H1 (cell line): ENCODE measurements around the gene UTP3. TPM values are rescaled to one million over a fixed set of nuclear protein-coding genes. Genes with fewer than 3 reads are reported as not detected.

ENCODE experiments used
- CTCF ChIA-PET: fragments of 300-600 bp; sonication (Branson Sonifier 250); formaldehyde crosslinking; loops from one replicate; lab custom pipeline; 2021; ENCODE audit not compliant: partially characterized antibody; lab: Charles Lee
- POLR2A ChIA-PET: fragments of 300-600 bp; sonication (Branson Sonifier 250); formaldehyde crosslinking; loops from one replicate; lab custom pipeline; 2021; ENCODE audit warnings: inconsistent platforms; ENCODE audit not compliant: partially characterized antibody; lab: Charles Lee
- DNase-seq, 2 experiments: peaks; one replicate each; pipeline versions ENCODE4 v3.0.0 to v3.0.0-alpha.2; 2010 to 2022; ENCODE audit warnings: low spot score in 2 of 2, low read depth in 1 of 2, mixed read lengths in 1 of 2
- FAIRE-seq: peaks from 2 replicates; lab custom pipeline; 2011; peaks lifted over from hg19 to GRCh38; lab: Jason Lieb, UNC
- H2AFZ ChIP-seq: 2 replicates; pipeline ENCODE4 v1.8.1; 2012; ENCODE audit warnings: low read length, inconsistent platforms
- H2AK5ac ChIP-seq: 2 replicates; pipeline ENCODE4 v1.6.1; 2013; ENCODE audit warnings: low read depth, low read length
- H2BK120ac ChIP-seq: replicated peaks from 2 replicates; pipeline ENCODE3; 2013; ENCODE audit warnings: low read depth, low read length, inconsistent platforms
- H2BK12ac ChIP-seq: 2 replicates; pipeline ENCODE4 v1.6.1; 2013; ENCODE audit warnings: low read depth, low read length
- H2BK15ac ChIP-seq: 2 replicates; pipeline ENCODE4 v1.6.1; 2013; ENCODE audit warnings: low read length
- H2BK20ac ChIP-seq: 2 replicates; pipeline ENCODE4 v1.6.1; 2013; ENCODE audit warnings: low read length
- H2BK5ac ChIP-seq: 2 replicates; pipeline ENCODE4 v1.6.1; 2013; ENCODE audit warnings: low read depth, low read length
- H3K14ac ChIP-seq: 2 replicates; pipeline ENCODE4 v1.6.1; 2013; ENCODE audit warnings: inconsistent platforms; ENCODE audit not compliant: insufficient read length
- H3K18ac ChIP-seq: 2 replicates; pipeline ENCODE4 v1.6.1; 2013; ENCODE audit warnings: low read length; ENCODE audit errors: extremely low read depth
- H3K23ac ChIP-seq: 2 replicates; pipeline ENCODE4 v1.6.1; 2013; ENCODE audit warnings: inconsistent platforms; ENCODE audit not compliant: insufficient read length
- H3K23me2 ChIP-seq: 2 replicates; pipeline ENCODE4 v1.6.1; 2013; ENCODE audit warnings: low read depth, low read length
- H3K27ac ChIP-seq: 2 replicates; pipeline ENCODE4 v1.6.1; 2011; ENCODE audit warnings: low read depth, low read length, inconsistent platforms
- H3K27me3 ChIP-seq, 4 experiments: replicated peaks in 1 of 4; 1 replicate in 1 of 4; 2 replicates in 3 of 4; pipeline versions ENCODE4 v1.6.1 to v1.8.1; 2011 to 2013; ENCODE audit warnings: low read length in 3 of 4, mild to moderate bottlenecking in 3 of 4, inconsistent platforms in 2 of 4, mixed read lengths in 2 of 4, moderate library complexity in 1 of 4; ENCODE audit not compliant: control insufficient read depth in 3 of 4, insufficient read depth in 3 of 4; ENCODE audit errors: extremely low read depth in 1 of 4
- H3K36me3 ChIP-seq, 4 experiments: 2 replicates each; pipeline versions ENCODE4 v1.6.1 to v1.8.1; 2011 to 2013; ENCODE audit warnings: mild to moderate bottlenecking in 4 of 4, low read length in 3 of 4, moderate library complexity in 2 of 4, control low read depth in 1 of 4, inconsistent platforms in 1 of 4; ENCODE audit not compliant: insufficient read depth in 4 of 4, control insufficient read depth in 2 of 4
- H3K4ac ChIP-seq: replicated peaks from 2 replicates; pipeline ENCODE3; 2013; ENCODE audit warnings: low read length, low read depth, mixed read lengths, inconsistent platforms; ENCODE audit not compliant: insufficient read length
- H3K4me1 ChIP-seq, 4 experiments: replicated peaks in 1 of 4; 1 replicate in 1 of 4; 2 replicates in 3 of 4; pipeline versions ENCODE4 v1.6.1 to v1.8.1; 2011 to 2013; ENCODE audit warnings: low read length in 3 of 4, inconsistent platforms in 2 of 4, mixed read lengths in 1 of 4; ENCODE audit not compliant: insufficient read depth in 4 of 4, control insufficient read depth in 3 of 4
- H3K4me2 ChIP-seq, 2 experiments: 2 replicates each; pipeline versions ENCODE4 v1.6.1 to v1.8.1; 2011 to 2013; ENCODE audit warnings: low read depth in 2 of 2, low read length in 2 of 2, control low read depth in 1 of 2, inconsistent platforms in 1 of 2, mild to moderate bottlenecking in 1 of 2; ENCODE audit not compliant: insufficient read depth in 1 of 2
- H3K4me3 ChIP-seq, 4 experiments: fragments of 200-600, 300-600 bp in 1 of 4; sonication (generic), shearing (Covaris generic), sonication (Bioruptor Twin) in 1 of 4; 2 replicates each; pipeline versions ENCODE4 v1.5.1 to v1.8.1; 2011 to 2016; ENCODE audit warnings: low read length in 4 of 4, low read depth in 3 of 4, control low read depth in 2 of 4, inconsistent platforms in 2 of 4, mild to moderate bottlenecking in 2 of 4, mixed read lengths in 1 of 4, moderate library complexity in 1 of 4; ENCODE audit not compliant: insufficient read depth in 2 of 4; ENCODE audit errors: extremely low read depth in 1 of 4
- H3K56ac ChIP-seq: replicated peaks from 2 replicates; pipeline ENCODE3; 2013; ENCODE audit warnings: low read depth, mild to moderate bottlenecking, mixed read lengths, low read length, inconsistent platforms; ENCODE audit not compliant: insufficient read length
- H3K79me1 ChIP-seq: 2 replicates; pipeline ENCODE4 v1.6.1; 2013; ENCODE audit warnings: low read depth, low read length, control low read depth
- H3K79me2 ChIP-seq, 2 experiments: 2 replicates each; pipeline versions ENCODE4 v1.6.1 to v1.8.1; 2012 to 2013; ENCODE audit warnings: low read length in 2 of 2, mild to moderate bottlenecking in 2 of 2, inconsistent platforms in 1 of 2; ENCODE audit not compliant: insufficient read depth in 2 of 2, control insufficient read depth in 1 of 2
- H3K9ac ChIP-seq, 4 experiments: replicated peaks in 1 of 4; 1 replicate in 1 of 4; 2 replicates in 3 of 4; pipeline versions ENCODE4 v1.6.1 to v1.8.1; 2011 to 2013; ENCODE audit warnings: low read depth in 3 of 4, low read length in 3 of 4, control low read depth in 2 of 4, mild to moderate bottlenecking in 2 of 4, moderate library complexity in 2 of 4, inconsistent platforms in 1 of 4; ENCODE audit errors: extremely low read depth in 1 of 4
- H3K9me3 ChIP-seq, 2 experiments: 2 replicates each; pipeline versions ENCODE4 v1.6.1 to v1.8.1; 2012 to 2013; ENCODE audit warnings: mild to moderate bottlenecking in 2 of 2, moderate library complexity in 2 of 2, control low read depth in 1 of 2, inconsistent platforms in 1 of 2, low read depth in 1 of 2, low read length in 1 of 2, mixed read lengths in 1 of 2; ENCODE audit not compliant: insufficient read depth in 2 of 2
- H4K20me1 ChIP-seq, 2 experiments: replicated peaks in 1 of 2; 2 replicates each; pipeline versions ENCODE3 to v1.8.1; 2011 to 2013; ENCODE audit warnings: inconsistent platforms in 2 of 2, low read length in 2 of 2, mild to moderate bottlenecking in 1 of 2; ENCODE audit not compliant: insufficient read depth in 2 of 2, control insufficient read depth in 1 of 2
- H4K5ac ChIP-seq: 2 replicates; pipeline ENCODE4 v1.6.1; 2013; ENCODE audit warnings: low read length, low read depth, mixed read lengths, inconsistent platforms; ENCODE audit not compliant: insufficient read length
- H4K8ac ChIP-seq: 2 replicates; pipeline ENCODE4 v1.8.0; 2013; ENCODE audit warnings: mild to moderate bottlenecking, moderate library complexity, low read length, inconsistent platforms; ENCODE audit not compliant: insufficient read depth; ENCODE audit errors: extremely low read depth
- H4K91ac ChIP-seq: replicated peaks from 2 replicates; pipeline ENCODE3; 2013; ENCODE audit warnings: low read length, mixed read lengths, inconsistent platforms; ENCODE audit not compliant: insufficient read length
- ASH2L ChIP-seq: fragments of 200-600, 300-600 bp; sonication (generic); IDR thresholded peaks from one replicate; pipeline ENCODE4 v1.7.1; 2017; ENCODE audit warnings: low read length
- CBX5 ChIP-seq: fragments of 300-800, 300-1000 bp; sonication (generic); IDR thresholded peaks from 2 replicates; pipeline ENCODE4 v1.7.1; 2016; ENCODE audit warnings: antibody characterized with exemption, low read length, low read depth
- CEBPB ChIP-seq: IDR thresholded peaks from 2 replicates; pipeline ENCODE4 v1.6.1; 2012; ENCODE audit warnings: low read depth, low read length
- EGR1 ChIP-seq: IDR thresholded peaks from 2 replicates; pipeline ENCODE4 v1.6.1; 2011; ENCODE audit warnings: low read depth, low read length, borderline replicate concordance
- JUND ChIP-seq: IDR thresholded peaks from 2 replicates; pipeline ENCODE4 v1.6.1; 2011; ENCODE audit warnings: mild to moderate bottlenecking, improper control_type of control experiment, low read length
- KDM4A ChIP-seq: IDR thresholded peaks from one replicate; pipeline ENCODE4 v1.7.1; 2012; ENCODE audit warnings: low read depth, mild to moderate bottlenecking, moderate library complexity, low read length, inconsistent platforms; ENCODE audit not compliant: severe bottlenecking
- POLR2A ChIP-seq, 2 experiments: IDR thresholded peaks; 1 replicate in 1 of 2; 2 replicates in 1 of 2; pipeline ENCODE4 v1.6.1; 2011; ENCODE audit warnings: low read depth in 2 of 2, low read length in 2 of 2, mild to moderate bottlenecking in 2 of 2; ENCODE audit errors: control extremely low read depth in 1 of 2
- RXRA ChIP-seq: IDR thresholded peaks from 2 replicates; pipeline ENCODE4 v1.6.1; 2011; ENCODE audit warnings: low read depth, mild to moderate bottlenecking, low read length, moderate library complexity; ENCODE audit not compliant: insufficient read depth
- SP2 ChIP-seq: IDR thresholded peaks from 2 replicates; pipeline ENCODE4 v1.6.1; 2012; ENCODE audit warnings: mild to moderate bottlenecking, low read length, inconsistent platforms
- WGBS, 2 experiments: shearing (Covaris generic) in 1 of 2; methylation state at CpG; one replicate each; pipeline versions ENCODE4 v1.1.6 to v1.1.7; 2013 to 2015; ENCODE audit warnings: low lambda C conversion rate in 2 of 2, mixed read lengths in 2 of 2, inconsistent platforms in 1 of 2, low coverage in 1 of 2, missing lambda C conversion rate in 1 of 2; ENCODE audit not compliant: insufficient replicate concordance in 2 of 2, insufficient coverage in 1 of 2, insufficient read length in 1 of 2; ENCODE audit errors: extremely low coverage in 1 of 2, missing lambda C conversion rate in 1 of 2; 5-methylcytosine and 5-hydroxymethylcytosine counted together
- polyA plus RNA-seq, 7 experiments: library from polyadenylated mRNA; depleted of rRNA in 3 of 7; stranded (reverse) in 5 of 7; unstranded in 2 of 7; fragments of >200 nt in 5 of 7; fragments of 200-250 nt in 2 of 7; gene quantifications; 1 replicate in 5 of 7; 2 replicates in 1 of 7; 4 replicates in 1 of 7; pipeline versions ENCODE4 v1.2.1 to v1.2.3, GENCODE V29; 2011 to 2013; ENCODE audit warnings: missing spikeins in 2 of 7, mixed read lengths in 2 of 7
- total RNA-seq: library from RNA; stranded (reverse); fragmentation: NEBNext Ultra II Directional; extraction: Animal tissue kit (Norgen Biotek cat#: 25700); gene quantifications from 2 replicates; pipeline ENCODE4 v1.2.1, GENCODE V29; 2021
- TF ChIP-seq, protein P1 (sequence below): IDR thresholded peaks from 2 replicates; pipeline ENCODE4 v1.6.1; 2012; ENCODE audit warnings: inconsistent platforms
- TF ChIP-seq, protein P2 (sequence below): IDR thresholded peaks from 2 replicates; pipeline ENCODE4 v1.6.1; 2012; ENCODE audit warnings: inconsistent platforms

Gene UTP3
- total and polyA plus RNA-seq, 2 of the 8 experiments (the other 6 are each of a cell fraction or from before 2014, with no cell fraction given), result 11.2 to 51.3 TPM

DNA sequence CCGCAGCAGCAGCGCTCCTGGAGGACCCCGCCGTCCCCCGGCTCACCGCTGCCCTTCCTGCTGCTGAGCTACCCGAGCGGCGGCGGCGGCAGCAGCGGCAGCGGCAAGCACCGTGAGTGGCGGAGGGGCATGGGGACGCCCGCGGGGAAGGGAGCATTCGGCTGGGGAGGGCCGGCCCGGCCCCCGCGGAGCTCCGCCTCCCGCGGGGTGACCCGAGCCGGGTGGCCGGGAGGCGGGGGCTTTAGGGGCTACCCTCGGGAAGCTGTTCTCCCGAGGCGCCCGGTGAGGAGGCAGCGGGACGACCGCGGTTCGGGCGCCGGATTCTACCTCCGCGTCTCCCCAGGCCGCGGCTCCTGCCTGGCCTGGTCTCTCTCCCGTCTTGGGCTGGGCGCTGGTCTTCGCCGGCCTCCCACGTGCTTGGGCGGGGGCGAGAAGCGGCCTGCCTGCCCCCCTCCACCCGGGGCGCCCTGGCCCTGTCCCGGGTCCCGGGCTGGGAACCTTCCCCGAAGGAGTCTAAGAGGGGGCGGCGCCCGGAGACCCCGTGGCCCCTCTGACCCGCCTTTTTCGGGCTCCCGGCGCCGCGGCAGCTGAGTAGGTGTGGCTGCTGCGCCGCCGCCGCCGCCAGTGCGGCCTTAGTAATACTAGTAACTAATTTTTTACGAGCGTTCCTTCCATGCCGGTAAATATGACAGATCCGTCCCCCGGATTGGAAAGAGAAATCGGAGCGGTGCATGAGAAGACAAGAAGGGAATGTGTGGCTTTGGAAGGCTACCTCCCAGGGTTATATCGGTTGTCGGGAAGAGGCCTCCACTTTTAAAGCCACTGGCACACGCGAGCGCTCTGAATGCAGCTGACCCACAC, 17.1 kb downstream of the UTP3 start:
- POLR2A ChIA-PET, result interaction anchor here (1.0 to 5.2 kb wide), 11 partner anchors 8 to 167 kb away, joined by 3 to 86 read pairs (median 4); partner anchors contain the start of genes GRSF1, RUFY3 and UTP3
- H3K14ac ChIP-seq, result no peak overlapping the region
- H3K4me1 ChIP-seq, result peaks cover 0 to 11% (median 6%) of the 10 kb centered on the region in 4 experiments; a peak in 5 of 7 replicates
- H3K4me3 ChIP-seq, result peak overlapping the region; percentile 51 to 71 (median 68)
- no peak overlapping the region for H2BK120ac ChIP-seq
- FAIRE-seq, result no peak
- peak overlapping the region; percentile 81 to 90 for H3K4me2 ChIP-seq
- H2AFZ ChIP-seq, result no peak overlapping the region
- no peak overlapping the region for H4K91ac ChIP-seq
- no peak overlapping the region for H2BK20ac ChIP-seq
- peak in 1 of 2 experiments; percentile 80 for DNase-seq
- H3K9ac ChIP-seq, result peak overlapping the region; percentile 51 to 74 (median 66); a peak in 5 of 7 replicates
- H3K9me3 ChIP-seq, result no peaks in the 10 kb centered on the region
- WGBS, 2 experiments, result 5% methylated on average over 28 of the region's 86 CpGs; no CpG with 5 or more reads in 1 of the 2 experiments
- no peaks in the 10 kb centered on the region for H4K20me1 ChIP-seq
- H3K27me3 ChIP-seq, result no peaks in the 10 kb centered on the region; a peak in 1 of 7 replicates
- H3K23ac ChIP-seq, result no peak overlapping the region
- H4K8ac ChIP-seq, result peak overlapping the region; percentile 84
- H2BK15ac ChIP-seq, result no peak overlapping the region
- H3K23me2 ChIP-seq, result peaks cover 3% of the 10 kb centered on the region; the same call in 1 of the 2 replicates
- H3K56ac ChIP-seq, result peak overlapping the region; percentile 62
- CTCF ChIA-PET, result interaction anchor here (0.7 to 5.7 kb wide), 10 partner anchors 13 to 289 kb away, joined by 3 to 36 read pairs (median 4); partner anchors contain the start of genes RUFY3 and UTP3
- H3K27ac ChIP-seq, result no peak overlapping the region; the same call in 1 of the 2 replicates
- H2BK12ac ChIP-seq, result no peak overlapping the region
- H4K5ac ChIP-seq, result peak overlapping the region; percentile 56
- H3K4ac ChIP-seq, result no peak overlapping the region
- no peak overlapping the region for H2AK5ac ChIP-seq
- 0 out of 2 replicates have a peak overlapping the region, but pooled peaks have one; percentile 36 for H3K18ac ChIP-seq
- H2BK5ac ChIP-seq, result no peak overlapping the region
- H3K36me3 ChIP-seq, result no peaks in the 10 kb centered on the region
- peaks cover 0 to 34% of the 10 kb centered on the region in 2 experiments; a peak in 2 of 4 replicates for H3K79me2 ChIP-seq
- no peaks in the 10 kb centered on the region for H3K79me1 ChIP-seq
- TF ChIP-seq, protein P1, sequence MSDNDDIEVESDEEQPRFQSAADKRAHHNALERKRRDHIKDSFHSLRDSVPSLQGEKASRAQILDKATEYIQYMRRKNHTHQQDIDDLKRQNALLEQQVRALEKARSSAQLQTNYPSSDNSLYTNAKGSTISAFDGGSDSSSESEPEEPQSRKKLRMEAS, result peak; percentile 92
- TF ChIP-seq JUND (no peak), CBX5 (no peak), ASH2L (peak; percentile 83), EGR1 (peak; percentile 47; the same call in 1 of the 2 replicates), POLR2A (IDR thresholded peaks at IDR 0.05; ENCODE audit: control extremely low read depth in 1 of 2, low read depth in 2 of 2, low read length in 2 of 2) (peak in 1 of 2 experiments; percentile 54; a peak in 2 of 3 replicates), KDM4A (peak; percentile 90), CEBPB (no peak), RXRA (no peak), SP2 (no peak)
- TF ChIP-seq, protein P2, sequence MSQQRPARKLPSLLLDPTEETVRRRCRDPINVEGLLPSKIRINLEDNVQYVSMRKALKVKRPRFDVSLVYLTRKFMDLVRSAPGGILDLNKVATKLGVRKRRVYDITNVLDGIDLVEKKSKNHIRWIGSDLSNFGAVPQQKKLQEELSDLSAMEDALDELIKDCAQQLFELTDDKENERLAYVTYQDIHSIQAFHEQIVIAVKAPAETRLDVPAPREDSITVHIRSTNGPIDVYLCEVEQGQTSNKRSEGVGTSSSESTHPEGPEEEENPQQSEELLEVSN, result peak; percentile 78
